Neural crest cell (in vitro differentiated cells): ENCODE data around the gene KIF4A. TPM values are rescaled to one million over a fixed set of nuclear protein-coding genes. Genes with fewer than 3 reads are reported as not detected.

ENCODE experiments used
- DNase-seq: peaks from one replicate; pipeline ENCODE4 v3.0.0; 2021; ENCODE audit warnings: low read depth, mixed read lengths, low spot score
- H3K27ac Mint-ChIP-seq: one replicate; pipeline ENCODE4 v1.8.0; 2021; ENCODE audit warnings: mild to moderate bottlenecking, mixed read lengths; ENCODE audit not compliant: unreplicated experiment
- H3K27me3 Mint-ChIP-seq: 2 replicates; pipeline ENCODE4 v1.8.0; 2021; ENCODE audit warnings: low read depth, mild to moderate bottlenecking, mixed read lengths
- H3K36me3 Mint-ChIP-seq: 2 replicates; pipeline ENCODE4 v1.8.0; 2021; ENCODE audit warnings: low read depth, mild to moderate bottlenecking, mixed read lengths
- H3K4me1 Mint-ChIP-seq: 2 replicates; pipeline ENCODE4 v1.8.0; 2021; ENCODE audit warnings: mixed read lengths
- H3K4me3 Mint-ChIP-seq: one replicate; pipeline ENCODE4 v1.8.0; 2021; ENCODE audit warnings: mild to moderate bottlenecking, mixed read lengths
- H3K9me3 Mint-ChIP-seq: 2 replicates; pipeline ENCODE4 v1.8.0; 2021; ENCODE audit warnings: mixed read lengths
- total RNA-seq: library from RNA; stranded (reverse); gene quantifications from 2 replicates; pipeline ENCODE4 v1.2.1, GENCODE V29; 2021
- TF ChIP-seq, protein P1 (sequence below): fragments of 200-600 bp; sonication (generic); conservative IDR thresholded peaks from 2 replicates; pipeline ENCODE4 v1.5.0; 2021; ENCODE audit warnings: antibody characterized with exemption, mild to moderate bottlenecking

Gene KIF4A
- total RNA-seq, 1 donor from 2014 or later: 58.5 TPM

DNA sequence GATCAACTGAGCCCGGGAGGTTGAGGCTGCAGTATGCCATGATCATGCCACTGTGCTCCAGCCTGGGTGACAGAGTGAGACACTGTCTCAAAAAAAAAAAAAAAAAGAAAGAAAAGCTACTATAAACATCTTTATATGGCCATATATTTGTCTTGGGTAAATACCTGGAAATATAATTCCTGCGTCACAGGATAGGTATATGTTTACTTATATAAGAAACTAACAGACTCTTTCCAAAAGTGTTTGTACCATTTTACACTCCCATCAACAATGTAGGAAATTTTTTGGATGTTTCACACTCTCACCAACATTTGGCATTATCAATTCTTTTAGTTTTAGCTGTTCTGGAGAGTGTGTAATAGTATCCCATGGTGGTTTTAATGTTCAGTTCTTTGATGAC is 42.7 kb upstream of the KIF4A start:
- TF ChIP-seq, protein P1, sequence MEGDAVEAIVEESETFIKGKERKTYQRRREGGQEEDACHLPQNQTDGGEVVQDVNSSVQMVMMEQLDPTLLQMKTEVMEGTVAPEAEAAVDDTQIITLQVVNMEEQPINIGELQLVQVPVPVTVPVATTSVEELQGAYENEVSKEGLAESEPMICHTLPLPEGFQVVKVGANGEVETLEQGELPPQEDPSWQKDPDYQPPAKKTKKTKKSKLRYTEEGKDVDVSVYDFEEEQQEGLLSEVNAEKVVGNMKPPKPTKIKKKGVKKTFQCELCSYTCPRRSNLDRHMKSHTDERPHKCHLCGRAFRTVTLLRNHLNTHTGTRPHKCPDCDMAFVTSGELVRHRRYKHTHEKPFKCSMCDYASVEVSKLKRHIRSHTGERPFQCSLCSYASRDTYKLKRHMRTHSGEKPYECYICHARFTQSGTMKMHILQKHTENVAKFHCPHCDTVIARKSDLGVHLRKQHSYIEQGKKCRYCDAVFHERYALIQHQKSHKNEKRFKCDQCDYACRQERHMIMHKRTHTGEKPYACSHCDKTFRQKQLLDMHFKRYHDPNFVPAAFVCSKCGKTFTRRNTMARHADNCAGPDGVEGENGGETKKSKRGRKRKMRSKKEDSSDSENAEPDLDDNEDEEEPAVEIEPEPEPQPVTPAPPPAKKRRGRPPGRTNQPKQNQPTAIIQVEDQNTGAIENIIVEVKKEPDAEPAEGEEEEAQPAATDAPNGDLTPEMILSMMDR: no peak
- H3K36me3 Mint-ChIP-seq: peaks cover 5% of the 10 kb centered on the region
- no peak for DNase-seq
- H3K4me3 Mint-ChIP-seq: no peak overlapping the region
- H3K27ac Mint-ChIP-seq: no peak overlapping the region
- H3K4me1 Mint-ChIP-seq: no peaks in the 10 kb centered on the region
- peaks cover 5% of the 10 kb centered on the region for H3K9me3 Mint-ChIP-seq
- H3K27me3 Mint-ChIP-seq: no peaks in the 10 kb centered on the region

DNA sequence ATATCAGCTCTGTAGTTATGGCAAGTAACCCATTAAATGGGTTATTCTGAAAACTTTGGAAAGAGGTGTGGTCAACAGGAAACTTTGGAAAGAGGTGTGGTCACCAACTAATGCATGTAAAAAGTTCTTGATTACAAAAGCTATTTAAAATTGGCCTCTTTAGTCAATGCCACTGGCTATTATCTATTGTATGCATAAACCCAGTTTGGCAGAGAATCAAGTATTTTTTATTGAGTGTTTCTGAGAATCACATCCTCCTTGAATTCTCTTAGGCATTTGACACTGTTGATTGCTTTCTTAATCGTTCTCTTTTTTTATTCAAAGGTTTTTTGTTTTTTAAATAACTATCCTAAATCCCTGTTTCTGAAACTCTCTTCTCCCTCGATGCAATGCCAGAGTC is 37.4 kb upstream of the KIF4A start:
- Mint-ChIP-seq H3K27ac (no peak overlapping the region), H3K4me3 (no peak overlapping the region), H3K27me3 (no peaks in the 10 kb centered on the region), H3K4me1 (peaks cover 8% of the 10 kb centered on the region), H3K9me3 (peaks cover 11% of the 10 kb centered on the region), H3K36me3 (peaks cover 10% of the 10 kb centered on the region)
- TF ChIP-seq, protein P1: no peak
- no peak for DNase-seq

DNA sequence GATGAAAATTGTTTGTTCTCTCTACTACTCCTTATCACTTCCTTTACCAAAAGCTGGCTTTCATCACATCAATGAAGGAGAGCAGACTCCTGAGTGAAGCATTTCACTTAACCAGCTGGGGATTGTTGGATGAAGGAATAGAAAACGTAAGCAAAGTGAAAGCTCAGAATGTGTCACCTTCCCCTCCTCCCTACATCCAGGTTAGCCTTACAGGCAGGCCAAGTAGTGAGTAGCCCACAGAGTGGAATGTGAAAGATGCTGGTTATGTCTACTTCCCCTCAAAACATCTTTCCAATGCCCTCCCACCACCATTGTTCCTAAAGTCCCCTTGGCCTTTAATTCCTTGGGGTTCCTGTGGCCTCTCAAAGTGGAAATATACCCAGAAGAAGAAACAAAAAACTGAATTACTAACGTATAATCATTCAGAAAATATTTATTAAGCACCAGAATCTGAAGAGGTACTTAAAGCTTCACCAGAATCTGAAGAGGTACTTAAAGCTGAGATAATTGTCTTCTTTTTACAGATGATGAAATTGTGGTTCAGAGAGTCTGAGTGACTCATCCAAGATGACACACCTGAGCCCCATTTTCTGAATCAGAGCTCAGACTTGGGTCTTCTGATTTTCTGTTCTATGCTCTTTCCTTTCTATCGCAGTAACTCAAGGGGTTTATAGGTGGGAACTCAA is 36.4 kb upstream of the KIF4A start:
- peaks cover 8% of the 10 kb centered on the region for H3K4me1 Mint-ChIP-seq
- TF ChIP-seq, protein P1: no peak
- peaks cover 10% of the 10 kb centered on the region for H3K36me3 Mint-ChIP-seq
- H3K27me3 Mint-ChIP-seq: no peaks in the 10 kb centered on the region
- H3K9me3 Mint-ChIP-seq: peaks cover 9% of the 10 kb centered on the region
- H3K27ac Mint-ChIP-seq: no peak overlapping the region
- no peak for DNase-seq
- H3K4me3 Mint-ChIP-seq: no peak overlapping the region

DNA sequence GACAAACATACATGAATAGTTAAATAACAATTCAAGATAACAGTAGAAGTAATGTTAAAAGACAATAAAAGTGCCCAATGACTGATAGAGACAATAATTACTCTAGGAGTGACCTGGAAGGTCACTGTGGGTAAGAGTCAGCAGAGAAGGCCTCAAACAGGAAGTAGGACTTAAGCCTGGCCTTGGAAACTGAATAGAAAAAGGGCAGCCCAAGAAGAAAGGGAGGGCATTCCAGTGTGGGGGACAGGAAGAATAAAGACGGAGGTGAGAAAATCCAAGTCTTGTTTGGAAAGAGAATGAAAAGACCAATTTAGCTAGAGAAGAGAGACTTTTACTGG is 35.9 kb upstream of the KIF4A start:
- H3K9me3 Mint-ChIP-seq: peaks cover 9% of the 10 kb centered on the region
- peaks cover 10% of the 10 kb centered on the region for H3K36me3 Mint-ChIP-seq
- no peak overlapping the region for H3K27ac Mint-ChIP-seq
- peaks cover 8% of the 10 kb centered on the region for H3K4me1 Mint-ChIP-seq
- H3K4me3 Mint-ChIP-seq: no peak overlapping the region
- DNase-seq: no peak
- TF ChIP-seq, protein P1: no peak
- H3K27me3 Mint-ChIP-seq: no peaks in the 10 kb centered on the region

DNA sequence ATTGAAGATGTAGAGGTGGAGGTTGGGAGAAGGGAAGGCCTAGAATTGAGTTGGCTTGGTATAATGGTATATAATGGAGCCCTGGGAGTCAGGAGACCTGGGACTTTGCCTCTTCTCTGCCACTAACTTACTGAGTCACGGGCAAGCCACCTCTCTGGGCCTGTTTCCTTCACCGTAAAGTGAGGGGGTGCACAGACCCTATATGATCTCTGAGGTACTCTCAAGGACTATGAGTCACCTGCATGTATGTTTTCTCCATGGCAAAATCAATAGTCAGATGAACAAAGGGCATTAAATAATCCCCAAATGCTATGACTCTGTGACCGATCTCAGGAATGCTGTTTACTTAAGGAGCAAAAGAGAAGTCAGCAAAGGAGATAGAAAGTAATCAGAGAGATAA is 35.0 kb upstream of the KIF4A start:
- Mint-ChIP-seq H3K27ac (no peak overlapping the region), H3K4me3 (no peak overlapping the region), H3K9me3 (peaks cover 9% of the 10 kb centered on the region), H3K4me1 (peaks cover 8% of the 10 kb centered on the region), H3K36me3 (peaks cover 10% of the 10 kb centered on the region), H3K27me3 (no peaks in the 10 kb centered on the region)
- TF ChIP-seq, protein P1: no peak
- no peak for DNase-seq
